Subcutaneous adipose tissue (tissue), 4 donors: ENCODE data around the gene KLHDC8B. TPM values are rescaled to one million over a fixed set of nuclear protein-coding genes. Genes with fewer than 3 reads are reported as not detected.

ENCODE experiments used
- total RNA-seq, 4 donors: library from RNA; depleted of rRNA; stranded (reverse); fragments of >200 nt; gene quantifications; one replicate each; pipeline ENCODE4 v1.1.0, GENCODE V29; 2016
- TF ChIP-seq, protein P1 (sequence below): fragments of 450-650 bp; IDR thresholded peaks from one replicate; pipeline ENCODE4 v1.5.1; 2016; ENCODE audit warnings: low read depth, mild to moderate bottlenecking, control low read depth, antibody characterized with exemption, moderate library complexity

KLHDC8B gene
- total RNA-seq, 4 donors from 2014 or later, result 28.4 to 166 (median 64.0) TPM

DNA sequence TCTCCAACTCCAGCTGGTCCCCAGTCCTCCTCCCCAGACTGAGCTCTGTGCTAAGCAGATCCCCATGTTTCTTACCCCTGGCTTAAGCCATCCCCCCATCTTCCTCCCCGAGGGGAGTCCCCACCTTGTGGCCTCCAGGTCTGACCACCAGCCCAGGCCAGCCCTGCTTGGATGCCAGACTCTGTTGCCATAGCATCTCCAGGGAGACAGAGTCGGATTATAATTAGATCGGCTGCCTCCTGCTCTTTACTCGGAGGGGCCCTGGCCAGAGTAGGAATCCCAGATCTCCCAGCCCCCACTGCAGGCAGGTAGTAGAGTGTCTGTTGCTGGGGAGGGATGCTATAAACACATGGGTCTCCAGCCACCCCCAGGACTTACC is 2.4 kb downstream of the KLHDC8B start:
- TF ChIP-seq, protein P1, sequence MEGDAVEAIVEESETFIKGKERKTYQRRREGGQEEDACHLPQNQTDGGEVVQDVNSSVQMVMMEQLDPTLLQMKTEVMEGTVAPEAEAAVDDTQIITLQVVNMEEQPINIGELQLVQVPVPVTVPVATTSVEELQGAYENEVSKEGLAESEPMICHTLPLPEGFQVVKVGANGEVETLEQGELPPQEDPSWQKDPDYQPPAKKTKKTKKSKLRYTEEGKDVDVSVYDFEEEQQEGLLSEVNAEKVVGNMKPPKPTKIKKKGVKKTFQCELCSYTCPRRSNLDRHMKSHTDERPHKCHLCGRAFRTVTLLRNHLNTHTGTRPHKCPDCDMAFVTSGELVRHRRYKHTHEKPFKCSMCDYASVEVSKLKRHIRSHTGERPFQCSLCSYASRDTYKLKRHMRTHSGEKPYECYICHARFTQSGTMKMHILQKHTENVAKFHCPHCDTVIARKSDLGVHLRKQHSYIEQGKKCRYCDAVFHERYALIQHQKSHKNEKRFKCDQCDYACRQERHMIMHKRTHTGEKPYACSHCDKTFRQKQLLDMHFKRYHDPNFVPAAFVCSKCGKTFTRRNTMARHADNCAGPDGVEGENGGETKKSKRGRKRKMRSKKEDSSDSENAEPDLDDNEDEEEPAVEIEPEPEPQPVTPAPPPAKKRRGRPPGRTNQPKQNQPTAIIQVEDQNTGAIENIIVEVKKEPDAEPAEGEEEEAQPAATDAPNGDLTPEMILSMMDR, result no peak

DNA sequence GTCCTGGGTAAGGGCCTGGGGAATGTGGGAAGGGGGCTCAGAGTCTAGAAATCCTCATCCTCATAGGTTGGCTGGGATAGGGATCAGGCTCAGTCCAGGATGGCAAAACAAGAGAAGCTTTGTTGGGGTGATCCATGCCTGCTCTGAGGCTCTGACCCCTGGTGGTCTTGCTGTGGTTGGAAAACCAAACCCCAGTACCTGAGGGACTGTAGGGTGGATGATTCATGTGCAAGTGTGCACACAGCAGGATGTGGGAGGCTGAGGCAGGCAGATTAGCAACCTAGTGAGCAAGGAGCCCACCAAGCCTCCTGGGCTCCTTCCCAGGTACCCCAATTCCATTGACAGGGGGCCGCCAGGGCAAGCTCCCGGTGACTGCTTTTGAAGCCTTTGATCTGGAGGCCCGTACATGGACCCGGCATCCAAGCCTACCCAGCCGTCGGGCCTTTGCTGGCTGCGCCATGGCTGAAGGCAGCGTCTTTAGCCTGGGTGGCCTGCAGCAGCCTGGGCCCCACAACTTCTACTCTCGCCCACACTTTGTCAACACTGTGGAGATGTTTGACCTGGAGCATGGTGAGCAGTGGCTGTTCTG is 3.1 kb downstream of the KLHDC8B start:
- TF ChIP-seq, protein P1, result no peak

DNA sequence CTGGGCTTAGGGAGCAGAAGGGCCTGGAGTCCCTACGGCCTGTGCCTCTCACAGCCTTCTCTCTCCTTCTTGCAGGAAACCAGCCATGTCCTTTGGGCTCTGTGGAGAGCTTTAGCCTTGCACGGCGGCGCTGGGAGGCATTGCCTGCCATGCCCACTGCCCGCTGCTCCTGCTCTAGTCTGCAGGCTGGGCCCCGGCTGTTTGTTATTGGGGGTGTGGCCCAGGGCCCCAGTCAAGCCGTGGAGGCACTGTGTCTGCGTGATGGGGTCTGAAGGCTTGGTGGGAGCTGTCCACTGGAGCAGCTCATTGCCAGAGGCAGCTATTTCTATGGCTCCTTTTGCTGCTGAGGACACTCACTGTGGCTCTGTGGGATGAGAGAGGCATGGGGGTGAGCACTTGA is 4.1 kb downstream of the KLHDC8B start:
- TF ChIP-seq, protein P1, result no peak

DNA sequence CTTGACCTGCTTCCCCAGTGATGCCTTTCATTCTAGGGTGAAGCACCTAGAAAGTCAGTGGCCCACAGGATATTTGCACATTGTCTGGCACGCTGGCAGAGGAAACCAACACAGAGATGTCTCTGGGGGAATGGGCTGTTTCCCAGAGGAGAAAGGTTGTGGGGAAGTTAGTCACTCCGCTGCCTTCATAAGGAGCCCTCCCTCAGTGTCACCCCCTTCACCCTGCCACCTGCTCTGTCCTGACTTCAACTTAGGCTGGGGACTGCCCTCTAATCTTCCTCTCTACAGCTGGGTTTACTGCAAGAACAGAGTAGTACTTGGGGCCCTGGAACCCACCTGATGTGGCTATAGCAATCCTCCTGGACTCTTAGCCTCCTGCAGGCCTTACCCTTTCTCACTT is 5.7 kb downstream of the KLHDC8B start:
- TF ChIP-seq, protein P1, result no peak

DNA sequence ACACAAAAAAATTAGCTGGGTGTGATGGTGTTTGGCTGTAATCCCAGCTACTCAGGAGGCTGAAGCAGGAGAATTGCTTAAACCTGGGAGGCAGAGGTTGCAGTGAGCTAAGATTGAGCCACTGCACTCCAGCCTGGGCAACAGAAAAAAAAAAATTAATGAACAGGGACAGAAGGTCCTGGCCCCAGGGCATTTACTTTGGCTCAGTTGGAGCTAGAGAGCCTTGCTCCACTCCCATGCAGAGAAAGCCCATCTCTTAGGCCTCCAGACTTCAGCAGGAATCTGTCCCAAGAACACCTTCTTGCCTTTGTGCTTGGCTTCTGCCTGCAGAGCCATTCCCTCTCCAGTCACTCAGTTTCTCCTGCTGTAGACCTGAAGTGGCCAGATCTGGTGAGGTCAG is 8.7 kb downstream of the KLHDC8B start:
- TF ChIP-seq, protein P1, result no peak

DNA sequence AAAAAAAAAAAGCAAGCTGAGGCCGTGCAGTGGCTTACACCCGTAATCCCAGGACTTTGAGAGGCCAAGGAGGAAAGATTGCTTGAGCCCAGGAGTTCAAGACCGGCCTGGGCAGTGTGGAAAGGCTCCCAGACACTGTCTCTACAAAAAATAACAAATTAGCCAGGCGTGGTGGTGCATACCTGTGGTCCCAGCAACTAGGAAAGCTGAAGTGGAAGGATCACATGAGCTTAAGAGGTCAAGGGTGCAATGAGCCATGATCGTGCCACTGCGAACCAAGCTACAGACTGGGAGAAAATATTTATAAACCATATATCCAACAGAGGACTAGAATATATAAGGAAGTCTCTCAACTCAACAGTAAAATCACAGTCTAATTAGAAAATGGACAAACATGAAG is 10.0 kb downstream of the KLHDC8B start:
- TF ChIP-seq, protein P1, result no peak

DNA sequence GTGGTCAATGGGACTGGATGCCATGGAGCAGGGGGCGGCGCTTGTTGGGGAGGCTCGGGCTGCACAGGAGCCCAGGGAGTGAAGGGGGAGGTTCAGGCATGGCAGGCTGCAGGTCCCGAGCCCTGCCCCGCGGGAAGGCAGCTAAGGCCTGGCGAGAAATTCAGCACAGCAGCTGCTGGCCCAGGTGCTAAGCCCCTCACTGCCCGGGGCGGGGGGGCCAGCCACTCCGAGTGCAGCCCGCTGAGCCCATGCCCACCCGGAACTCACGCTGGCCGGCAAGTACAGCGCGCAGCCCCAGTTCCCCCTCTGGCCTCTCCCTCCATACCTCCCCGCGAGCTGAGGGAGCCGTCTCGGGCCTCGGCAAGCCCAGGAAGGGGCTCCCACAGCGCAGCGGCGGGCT is 11.3 kb downstream of the KLHDC8B start:
- TF ChIP-seq, protein P1, result no peak
